HFF-Myc (cell line): ENCODE results near the gene NPHP4.

Source experiments
- DNase-seq: peaks from one replicate; pipeline ENCODE4 v3.0.0-alpha.2; 2011; ENCODE audit warnings: low read depth; ENCODE audit errors: extremely low read depth
- H3K4me3 ChIP-seq: replicated peaks from 2 replicates; pipeline ENCODE4 v1.5.1; 2011; ENCODE audit warnings: low read depth, mild to moderate bottlenecking, control low read depth, low read length
- CTCF ChIP-seq: IDR thresholded peaks from 2 replicates; pipeline ENCODE4 v1.5.1; 2012; ENCODE audit warnings: mild to moderate bottlenecking, low read depth, low read length, control low read depth; ENCODE audit errors: missing control alignments

The NPHP4 gene

DNA sequence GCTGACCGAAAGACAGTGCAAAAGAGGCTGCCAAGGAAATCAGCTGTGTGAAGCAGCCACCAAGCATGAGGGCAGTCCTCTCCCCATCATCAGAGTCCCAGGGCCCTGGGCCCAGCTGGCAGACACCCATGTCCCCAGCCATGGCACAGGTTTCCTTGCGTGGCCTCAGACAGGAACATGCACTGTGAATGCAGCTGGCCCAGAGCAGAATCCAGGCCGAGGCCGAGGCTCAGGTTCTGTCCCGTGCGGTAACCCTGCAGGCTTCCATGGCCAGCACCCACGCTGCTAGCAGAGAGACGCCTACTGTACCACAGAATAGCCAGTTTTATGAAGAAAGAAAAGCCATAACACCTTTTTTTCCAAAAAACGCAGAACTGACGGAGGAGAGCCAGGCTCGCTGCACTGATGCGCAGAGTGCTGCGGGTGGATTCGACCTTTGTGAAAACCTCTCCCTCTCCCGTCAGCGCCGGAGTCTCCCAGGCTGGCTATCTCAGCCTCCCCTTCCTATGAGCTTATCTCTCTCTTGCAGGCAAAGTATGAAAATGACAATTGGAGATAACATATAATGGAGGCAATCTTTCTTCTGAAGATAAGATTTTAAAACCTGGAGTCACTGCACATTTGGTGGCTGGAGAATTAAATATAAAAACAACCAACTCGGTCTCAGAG is 106.6 kb downstream of the NPHP4 start:
- no peak for TF ChIP-seq CTCF
- no peak for DNase-seq
- no peak overlapping the region for H3K4me3 ChIP-seq

DNA sequence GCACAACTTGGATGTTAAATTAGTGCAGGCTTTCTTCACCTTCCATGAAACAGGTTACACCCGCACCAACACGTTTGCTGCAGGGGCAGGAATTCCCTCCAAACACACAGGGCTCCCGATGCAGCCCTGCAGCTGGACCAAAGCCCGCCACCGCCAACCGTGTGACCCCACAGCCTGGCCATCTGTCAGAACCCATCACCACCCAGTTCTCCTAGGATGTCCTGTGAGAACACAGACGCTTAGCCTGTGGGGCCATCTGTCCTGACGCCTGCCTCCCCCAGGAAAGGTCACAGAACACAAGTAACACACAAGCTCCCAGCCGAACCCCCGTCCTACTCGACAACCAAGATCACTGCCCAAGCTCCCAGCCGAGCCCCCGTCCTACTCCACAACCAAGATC is 108.1 kb downstream of the NPHP4 start:
- no peak overlapping the region for H3K4me3 ChIP-seq
- no peak for TF ChIP-seq CTCF
- no peak for DNase-seq

DNA sequence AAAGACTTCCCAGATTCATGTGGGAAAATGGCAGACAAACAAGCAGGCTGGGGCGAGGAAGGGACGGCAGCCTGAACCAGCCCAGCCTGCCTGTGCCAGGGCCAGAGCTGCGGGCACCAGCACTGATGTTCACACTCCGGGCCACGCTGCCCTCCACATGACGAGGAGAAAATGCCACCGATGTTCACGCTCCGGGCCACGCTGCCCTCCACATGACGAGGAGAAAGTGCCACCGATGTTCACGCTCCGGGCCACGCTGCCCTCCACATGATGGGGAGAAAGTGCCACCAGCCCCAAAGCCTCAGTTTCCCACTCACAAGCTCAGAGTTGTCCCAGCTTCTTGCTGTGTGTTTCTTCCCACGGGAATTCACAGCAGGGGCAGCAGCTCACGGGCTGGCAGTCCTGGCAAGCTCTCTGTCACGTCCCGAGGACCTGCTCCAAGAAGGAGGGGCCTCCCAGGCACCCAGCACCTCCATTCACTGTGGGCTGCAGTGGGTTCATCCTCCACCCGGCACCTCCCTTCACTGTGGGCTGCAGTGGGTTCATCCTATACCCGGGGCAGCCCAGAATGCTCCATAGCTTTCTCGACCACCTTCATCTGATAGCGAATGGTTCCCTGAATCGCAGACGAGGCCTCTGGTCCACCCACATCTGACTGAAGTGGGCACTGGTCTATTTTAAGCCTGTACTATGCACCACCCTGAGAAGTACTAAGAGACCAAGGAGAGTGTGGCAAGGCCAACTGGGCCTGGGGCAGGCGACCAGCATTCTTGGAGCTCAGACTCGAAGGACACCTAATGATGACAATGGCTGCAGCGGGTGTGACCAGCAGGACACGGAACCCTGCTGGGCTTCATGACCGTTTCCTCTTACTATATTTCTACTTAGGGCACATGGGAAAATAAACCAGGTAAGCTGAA is 108.8 kb downstream of the NPHP4 start:
- DNase-seq = no peak
- no peak for TF ChIP-seq CTCF
- H3K4me3 ChIP-seq = no peak overlapping the region

DNA sequence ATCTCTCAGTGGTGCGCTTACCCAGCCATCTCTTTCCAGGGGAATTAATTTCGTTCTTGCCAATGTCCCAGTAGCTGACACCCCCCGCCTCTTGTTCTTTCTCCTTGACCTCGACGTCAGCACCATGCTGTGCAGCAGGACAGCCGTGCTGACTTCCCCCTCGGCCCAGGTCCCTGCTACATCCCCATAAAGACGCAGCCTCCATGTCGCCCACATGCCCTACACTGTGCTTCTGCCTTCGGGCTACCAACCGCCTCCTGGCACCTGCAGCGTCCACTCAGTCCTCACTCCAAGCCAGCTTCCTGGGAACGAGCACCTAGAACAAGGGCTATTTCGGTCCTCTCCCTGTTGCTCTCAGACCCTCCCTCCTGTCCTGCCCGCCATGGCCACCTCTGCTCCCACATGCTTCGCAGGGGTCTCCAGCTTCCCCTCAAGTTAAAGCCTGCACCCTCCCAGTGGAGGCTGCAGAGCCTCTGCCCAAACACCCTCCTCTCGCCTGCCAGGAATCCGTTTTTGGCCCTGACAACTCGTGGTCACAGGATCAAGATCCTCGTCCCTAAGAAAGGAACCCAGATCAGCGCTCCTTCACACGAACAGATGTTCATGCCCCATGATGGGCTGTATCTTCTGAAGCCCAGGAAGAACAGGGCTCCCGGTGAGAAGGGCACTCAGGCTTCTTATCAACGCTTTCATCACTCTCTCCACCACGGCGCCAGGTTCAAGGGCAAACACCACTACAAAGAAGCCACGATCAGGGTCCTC is 109.7 kb downstream of the NPHP4 start:
- no peak for DNase-seq
- H3K4me3 ChIP-seq = no peak overlapping the region
- no peak for TF ChIP-seq CTCF

- TF ChIP-seq CTCF = no peak
- no peak for DNase-seq
- H3K4me3 ChIP-seq = no peak overlapping the region
Measured at GRCh38 chr1:5881526-5882222, 110.6 kb downstream of the NPHP4 start.
